B cell (primary cell): ENCODE results near the gene WFS1. TPM values are rescaled to one million over a fixed set of nuclear protein-coding genes. Genes with fewer than 3 reads are reported as not detected.

Experiments used
- ATAC-seq: fragments of 200-7000 bp; cut with Tn5 transposase; one replicate; pipeline ENCODE4 v1.10.0; 2021; ENCODE audit warnings: low read depth, mild to moderate bottlenecking, moderate number of reproducible peaks, moderate library complexity
- CTCF ChIA-PET: fragments of 350-600 bp; sonication (Branson Sonifier 250); formaldehyde crosslinking; loops from one replicate; lab custom pipeline; 2021; ENCODE audit warnings: antibody characterized with exemption, inconsistent platforms; lab: Charles Lee
- POLR2A ChIA-PET: fragments of 350-600 bp; sonication (Branson Sonifier 250); formaldehyde crosslinking; loops from one replicate; lab custom pipeline; 2021; ENCODE audit warnings: antibody characterized with exemption; lab: Charles Lee
- DNase-seq: peaks from one replicate; pipeline ENCODE4 v3.0.0; 2013
- H2AFZ ChIP-seq: 2 replicates; pipeline ENCODE4 v1.6.1; 2012; ENCODE audit warnings: mild to moderate bottlenecking, low read depth, low read length; ENCODE audit not compliant: insufficient read depth, poor library complexity, severe bottlenecking
- H3K27ac ChIP-seq, 2 donors: 1 replicate in 1 of 2; 2 replicates in 1 of 2; pipeline ENCODE4 v1.5.1; 2012 to 2013; ENCODE audit warnings: low read length in 2 of 2, mild to moderate bottlenecking in 2 of 2, moderate library complexity in 1 of 2
- H3K27me3 ChIP-seq, 4 experiments: fragments of 200-600 bp in 1 of 4; sonication (generic) in 1 of 4; replicated peaks in 1 of 4; 1 replicate in 2 of 4; 2 replicates in 2 of 4; pipeline versions ENCODE4 v1.6.1 to v1.7.0; 2013 to 2016; ENCODE audit warnings: low read length in 3 of 4, mild to moderate bottlenecking in 2 of 4, mixed read lengths in 1 of 4, moderate library complexity in 1 of 4; ENCODE audit not compliant: insufficient read depth in 4 of 4, control insufficient read depth in 3 of 4; ENCODE audit errors: control extremely low read depth in 1 of 4
- H3K36me3 ChIP-seq, 2 experiments: replicated peaks in 1 of 2; 1 replicate in 1 of 2; 2 replicates in 1 of 2; pipeline versions ENCODE4 v1.6.1 to v1.7.1; 2013; ENCODE audit warnings: low read length in 1 of 2; ENCODE audit not compliant: insufficient read depth in 2 of 2, control insufficient read depth in 1 of 2; ENCODE audit errors: control extremely low read depth in 1 of 2, extremely low read depth in 1 of 2
- H3K4me1 ChIP-seq, 2 donors: fragments of 200-600 bp in 1 of 2; sonication (generic) in 1 of 2; 1 replicate in 1 of 2; 2 replicates in 1 of 2; pipeline versions ENCODE4 v1.5.1 to v1.6.1; 2013 to 2017; ENCODE audit warnings: low read length in 2 of 2; ENCODE audit not compliant: control insufficient read depth in 2 of 2, insufficient read depth in 2 of 2
- H3K4me2 ChIP-seq: replicated peaks from 2 replicates; pipeline ENCODE3; 2012; ENCODE audit warnings: mild to moderate bottlenecking, low read depth, low read length; ENCODE audit not compliant: poor library complexity, severe bottlenecking
- H3K4me3 ChIP-seq, 5 experiments: fragments of 200-600 bp in 1 of 5; sonication (generic) in 1 of 5; 1 replicate in 3 of 5; 2 replicates in 2 of 5; pipeline versions ENCODE4 v1.5.1 to v1.7.0; 2011 to 2016; ENCODE audit warnings: low read length in 4 of 5, mild to moderate bottlenecking in 4 of 5, low read depth in 2 of 5, control low read depth in 1 of 5, moderate library complexity in 1 of 5; ENCODE audit not compliant: insufficient read depth in 1 of 5; ENCODE audit errors: control extremely low read depth in 1 of 5, extremely low read depth in 1 of 5
- H3K79me2 ChIP-seq: fragments of 200-600 bp; sonication (generic); one replicate; pipeline ENCODE4 v1.6.0; 2016; ENCODE audit warnings: low read length; ENCODE audit not compliant: control insufficient read depth, insufficient read depth
- H3K9ac ChIP-seq: fragments of 200-600 bp; sonication (generic); 2 replicates; pipeline ENCODE4 v1.6.1; 2017; ENCODE audit warnings: mild to moderate bottlenecking, low read length, moderate library complexity
- H3K9me3 ChIP-seq, 3 donors: one replicate each; pipeline versions ENCODE4 v1.6.1 to v1.7.1; 2013; ENCODE audit warnings: low read length in 2 of 3; ENCODE audit not compliant: control insufficient read depth in 2 of 3, insufficient read depth in 1 of 3; ENCODE audit errors: control extremely low read depth in 1 of 3
- H4K20me1 ChIP-seq: 2 replicates; pipeline ENCODE4 v1.6.0; 2012; ENCODE audit warnings: mild to moderate bottlenecking, low read length; ENCODE audit not compliant: insufficient read depth, control insufficient read depth, poor library complexity, severe bottlenecking
- H3K27ac Mint-ChIP-seq: one replicate; pipeline ENCODE4 v1.8.0; 2021; ENCODE audit warnings: mixed read lengths
- H3K27me3 Mint-ChIP-seq: one replicate; pipeline ENCODE4 v1.8.0; 2021; ENCODE audit warnings: mixed read lengths
- H3K4me1 Mint-ChIP-seq: one replicate; pipeline ENCODE4 v1.8.0; 2021; ENCODE audit warnings: mixed read lengths
- H3K4me3 Mint-ChIP-seq: one replicate; pipeline ENCODE4 v1.8.0; 2021; ENCODE audit warnings: mixed read lengths
- H3K9me3 Mint-ChIP-seq: one replicate; pipeline ENCODE4 v1.8.0; 2022; ENCODE audit warnings: mixed read lengths; ENCODE audit not compliant: insufficient read depth
- EZH2 ChIP-seq: IDR thresholded peaks from 2 replicates; pipeline ENCODE4 v1.6.1; 2012; ENCODE audit warnings: borderline replicate concordance, low read depth, mild to moderate bottlenecking, moderate library complexity, low read length; ENCODE audit not compliant: insufficient read depth, poor library complexity, severe bottlenecking
- WGBS: methylation state at CpG from one replicate; pipeline ENCODE4 v1.1.5; 2013; ENCODE audit warnings: missing lambda C conversion rate; ENCODE audit not compliant: insufficient coverage; 5-methylcytosine and 5-hydroxymethylcytosine counted together
- intact Hi-C: fragments of 100-400 bp; cut with micrococcal nuclease; formaldehyde crosslinking; loops from one replicate; pipeline ENCODE4 v1.10.0; 2022
- polyA plus RNA-seq: library from polyadenylated mRNA; depleted of rRNA; stranded (reverse); fragments of >200 nt; gene quantifications from 2 replicates; pipeline ENCODE4 v1.2.3, GENCODE V29; 2012
- total RNA-seq, 2 donors: library from RNA; stranded (reverse); fragments of 120-200 nt in 1 of 2; gene quantifications; 1 replicate in 1 of 2; 2 replicates in 1 of 2; pipeline versions ENCODE4 v1.2.3 to v1.2.4, GENCODE V29; 2013 to 2022
- TF ChIP-seq, protein P1 (sequence below): fragments of 200-600 bp; IDR thresholded peaks from one replicate; pipeline ENCODE4 v1.8.0; 2022; ENCODE audit warnings: antibody characterized with exemption, mild to moderate bottlenecking

The WFS1 gene
- total and polyA plus RNA-seq, 2 donors (not counting 1 experiment from before 2014, with no cell fraction given) = 5.8 to 6.7 TPM

DNA sequence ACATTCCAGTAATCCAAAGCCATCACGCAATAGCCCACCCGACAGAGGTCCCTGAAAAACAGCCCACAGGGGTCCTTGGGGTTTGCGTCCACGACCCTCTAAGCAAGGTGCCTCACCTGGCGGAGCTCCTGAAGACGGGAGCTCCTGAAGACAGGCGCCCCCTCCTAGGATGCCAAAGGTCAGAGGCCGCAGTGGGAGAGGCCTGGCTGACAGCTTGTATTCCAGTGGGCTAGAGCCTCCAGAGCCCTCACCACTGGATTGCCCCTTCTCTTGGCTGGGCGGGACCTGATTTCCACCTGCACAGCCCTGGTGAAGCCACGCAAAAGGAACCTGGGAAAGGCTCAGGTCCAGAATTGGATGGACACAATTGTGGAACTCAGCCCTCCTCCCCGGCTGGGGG is 29.7 kb upstream of the WFS1 start:
- Histone ChIP-seq H3K27ac (no peak overlapping the region), H3K9ac (no peak overlapping the region), H3K36me3 (no peaks in the 10 kb centered on the region), H2AFZ (no peak overlapping the region), H4K20me1 (no peaks in the 10 kb centered on the region), H3K4me2 (no peak overlapping the region), H3K4me1 (no peaks in the 10 kb centered on the region), H3K4me3 (no peak overlapping the region), H3K9me3 (peaks cover 0 to 19% (median 0%) of the 10 kb centered on the region in 3 donors), H3K79me2 (no peaks in the 10 kb centered on the region), H3K27me3 (peaks cover 0 to 7% (median 2%) of the 10 kb centered on the region in 4 experiments)
- H3K4me1 Mint-ChIP-seq = no peaks in the 10 kb centered on the region
- H3K4me3 Mint-ChIP-seq = no peak overlapping the region
- no peak for ATAC-seq
- TF ChIP-seq, protein P1, sequence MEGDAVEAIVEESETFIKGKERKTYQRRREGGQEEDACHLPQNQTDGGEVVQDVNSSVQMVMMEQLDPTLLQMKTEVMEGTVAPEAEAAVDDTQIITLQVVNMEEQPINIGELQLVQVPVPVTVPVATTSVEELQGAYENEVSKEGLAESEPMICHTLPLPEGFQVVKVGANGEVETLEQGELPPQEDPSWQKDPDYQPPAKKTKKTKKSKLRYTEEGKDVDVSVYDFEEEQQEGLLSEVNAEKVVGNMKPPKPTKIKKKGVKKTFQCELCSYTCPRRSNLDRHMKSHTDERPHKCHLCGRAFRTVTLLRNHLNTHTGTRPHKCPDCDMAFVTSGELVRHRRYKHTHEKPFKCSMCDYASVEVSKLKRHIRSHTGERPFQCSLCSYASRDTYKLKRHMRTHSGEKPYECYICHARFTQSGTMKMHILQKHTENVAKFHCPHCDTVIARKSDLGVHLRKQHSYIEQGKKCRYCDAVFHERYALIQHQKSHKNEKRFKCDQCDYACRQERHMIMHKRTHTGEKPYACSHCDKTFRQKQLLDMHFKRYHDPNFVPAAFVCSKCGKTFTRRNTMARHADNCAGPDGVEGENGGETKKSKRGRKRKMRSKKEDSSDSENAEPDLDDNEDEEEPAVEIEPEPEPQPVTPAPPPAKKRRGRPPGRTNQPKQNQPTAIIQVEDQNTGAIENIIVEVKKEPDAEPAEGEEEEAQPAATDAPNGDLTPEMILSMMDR = no peak
- TF ChIP-seq EZH2 = no peak
- ChIA-PET CTCF (no interaction called here), POLR2A (no interaction called here)
- DNase-seq = no peak
- 85% methylated on average over 11 of the region's 11 CpGs for WGBS
- no peak overlapping the region for H3K27ac Mint-ChIP-seq
- intact Hi-C loops = no loop called here
- peaks cover 10% of the 10 kb centered on the region for H3K9me3 Mint-ChIP-seq
- H3K27me3 Mint-ChIP-seq = peaks cover 23% of the 10 kb centered on the region

DNA sequence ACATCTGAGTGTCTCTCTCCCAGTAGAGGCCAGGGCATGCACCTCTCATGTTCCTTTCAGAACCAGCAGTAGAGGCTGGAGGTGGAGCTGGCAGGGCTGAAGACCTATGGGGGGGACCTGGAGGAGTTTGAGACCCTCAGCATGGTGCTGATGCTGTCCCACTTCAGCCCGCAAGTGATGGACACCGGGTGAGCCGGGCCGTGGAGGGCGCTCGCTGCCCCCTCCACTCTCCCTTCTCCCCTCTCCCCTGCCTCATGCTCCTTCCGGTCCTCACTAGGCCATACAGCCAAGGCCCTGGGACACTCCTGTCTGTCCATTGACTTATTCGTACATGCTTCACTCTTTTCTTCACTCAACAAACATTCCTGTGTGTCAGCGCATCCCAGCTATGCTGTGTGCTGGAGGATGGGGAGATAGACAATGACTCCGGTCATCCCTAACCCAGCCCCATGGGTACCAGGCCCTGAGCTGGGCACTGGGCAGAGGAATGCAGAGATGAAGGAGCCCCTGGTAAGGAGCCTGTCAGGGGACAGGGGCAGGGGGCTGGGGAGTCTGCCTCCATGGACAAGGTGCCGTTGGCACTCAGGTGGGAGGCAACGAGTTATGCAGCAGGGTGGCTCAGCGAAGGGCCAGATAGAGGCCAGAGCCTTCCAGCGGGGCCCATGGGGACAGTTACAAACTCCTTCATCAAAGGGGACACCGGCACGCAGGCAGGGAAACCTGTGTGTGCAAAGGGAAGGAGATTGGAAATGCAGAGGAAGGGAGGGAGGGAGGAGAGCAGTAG is 28.4 kb upstream of the WFS1 start:
- Histone ChIP-seq H3K9me3 (peaks cover 0 to 30% (median 0%) of the 10 kb centered on the region in 3 donors), H3K27me3 (peaks cover 0 to 16% (median 2%) of the 10 kb centered on the region in 4 experiments), H3K36me3 (no peaks in the 10 kb centered on the region), H2AFZ (no peak overlapping the region), H3K79me2 (no peaks in the 10 kb centered on the region), H3K4me2 (no peak overlapping the region), H3K27ac (no peak overlapping the region), H4K20me1 (no peaks in the 10 kb centered on the region), H3K4me1 (no peaks in the 10 kb centered on the region), H3K4me3 (no peak overlapping the region), H3K9ac (no peak overlapping the region)
- ATAC-seq (no peak), DNase-seq (no peak)
- POLR2A ChIA-PET = no interaction called here
- intact Hi-C loops = no loop called here
- H3K4me1 Mint-ChIP-seq = no peaks in the 10 kb centered on the region
- 94% methylated on average over 11 of the region's 16 CpGs for whole genome bisulfite sequencing
- CTCF ChIA-PET = interaction anchor here (0.8 kb wide), 1 partner anchor 10 kb away, joined by 4 read pairs; no protein-coding TSS in a partner anchor
- H3K27ac Mint-ChIP-seq = no peak overlapping the region
- H3K27me3 Mint-ChIP-seq = peaks cover 27% of the 10 kb centered on the region
- TF ChIP-seq, protein P1 = no peak
- no peak for TF ChIP-seq EZH2
- H3K9me3 Mint-ChIP-seq = peaks cover 10% of the 10 kb centered on the region
- H3K4me3 Mint-ChIP-seq = no peak overlapping the region
